ENCODE data around the gene CHST1.

Gene CHST1

GRCh38 chr11:45599161-45599943 lies 66.1 kb downstream of the CHST1 start:
- no peak for DNase-seq
